GM12878 (cell line): ENCODE data around the gene KRTAP5-8. TPM values are rescaled to one million over a fixed set of nuclear protein-coding genes. Genes with fewer than 3 reads are reported as not detected.

Source experiments
- ATAC-seq: fragments of 200-7000 bp; cut with Tn5 transposase; 3 replicates; pipeline ENCODE4 v1.9.1; 2020; ENCODE audit warnings: mild to moderate bottlenecking, moderate library complexity
- BruUV-seq: library from RNA; stranded (reverse); fragments of 400-500 nt; replicated peaks from 2 replicates; lab custom pipeline; 2021; lab: Mats Ljungman, UMichigan
- CTCF ChIA-PET: fragments of 300-600 bp; sonication (Branson Sonifier 250); formaldehyde crosslinking; extraction: SDS; loops from one replicate; lab custom pipeline; 2021; ENCODE audit warnings: inconsistent platforms; lab: Yijun Ruan, JAX
- POLR2A ChIA-PET: fragments of 350-600 bp; formaldehyde crosslinking; extraction: SDS; loops from one replicate; lab custom pipeline; 2021; ENCODE audit warnings: inconsistent platforms; lab: Charles Lee
- RAD21 ChIA-PET: fragments of 300-600 bp; sonication (Branson Sonifier 250); formaldehyde crosslinking; loops from one replicate; lab custom pipeline; 2023; ENCODE audit warnings: antibody characterized with exemption; ENCODE audit not compliant: unreplicated experiment; lab: Charles Lee
- SMC1A ChIA-PET: fragments of 300-600 bp; sonication (Branson Sonifier 250); formaldehyde crosslinking; loops from one replicate; lab custom pipeline; 2023; ENCODE audit not compliant: unreplicated experiment, uncharacterized antibody; lab: Charles Lee
- DNase-seq: peaks from one replicate; pipeline ENCODE4 v3.0.0-alpha.2; 2011; ENCODE audit warnings: low read depth, low spot score
- FAIRE-seq: peaks from 3 replicates; lab custom pipeline; 2011; peaks lifted over from hg19 to GRCh38; lab: Jason Lieb, UNC
- H2AFZ ChIP-seq: 2 replicates; pipeline ENCODE4 v1.6.0; 2011; ENCODE audit warnings: low read depth, low read length, control low read depth; ENCODE audit not compliant: control insufficient read depth
- H3K27ac ChIP-seq: 2 replicates; pipeline ENCODE4 v1.5.1; 2011; ENCODE audit warnings: control low read depth; ENCODE audit not compliant: control insufficient read depth, insufficient read depth
- H3K27me3 ChIP-seq, 2 experiments: replicated peaks in 1 of 2; 2 replicates each; pipeline versions ENCODE4 v1.6.0 to v1.6.1; 2011; ENCODE audit warnings: low read length in 1 of 2; ENCODE audit not compliant: control insufficient read depth in 2 of 2, insufficient read depth in 2 of 2
- H3K36me3 ChIP-seq, 2 experiments: 2 replicates each; pipeline ENCODE4 v1.5.1; 2011; ENCODE audit warnings: low read length in 1 of 2; ENCODE audit not compliant: control insufficient read depth in 2 of 2, insufficient read depth in 2 of 2
- H3K4me1 ChIP-seq: 2 replicates; pipeline ENCODE4 v1.6.1; 2011; ENCODE audit warnings: mild to moderate bottlenecking, low read length, moderate library complexity, mixed read lengths; ENCODE audit not compliant: control insufficient read depth, insufficient read depth
- H3K4me2 ChIP-seq: 2 replicates; pipeline ENCODE4 v1.6.0; 2011; ENCODE audit warnings: control low read depth; ENCODE audit not compliant: control insufficient read depth, insufficient read depth
- H3K4me3 ChIP-seq: fragments of 200-600 bp; sonication (generic); 2 replicates; pipeline ENCODE4 v1.5.1; 2016
- H3K79me2 ChIP-seq: 2 replicates; pipeline ENCODE4 v1.6.0; 2011; ENCODE audit warnings: low read length; ENCODE audit not compliant: control insufficient read depth, insufficient read depth
- H3K9ac ChIP-seq: 2 replicates; pipeline ENCODE4 v1.8.0; 2011; ENCODE audit warnings: low read length, control low read depth, mixed read lengths; ENCODE audit not compliant: control insufficient read depth, insufficient read depth
- H3K9me3 ChIP-seq: replicated peaks from 3 replicates; pipeline ENCODE4 v1.5.1; 2011; ENCODE audit warnings: mild to moderate bottlenecking, low read length; ENCODE audit not compliant: control insufficient read depth, insufficient read depth
- H4K20me1 ChIP-seq: 2 replicates; pipeline ENCODE4 v1.6.0; 2011; ENCODE audit not compliant: control insufficient read depth, insufficient read depth
- BRCA1 ChIP-seq: IDR thresholded peaks from 2 replicates; pipeline ENCODE4 v1.6.1; 2011; ENCODE audit warnings: low read depth, low read length, improper control_type of control experiment
- ESRRA ChIP-seq: IDR thresholded peaks from 2 replicates; pipeline ENCODE4 v1.6.1; 2012; ENCODE audit warnings: mild to moderate bottlenecking, low read length, improper control_type of control experiment
- FOXK2 ChIP-seq: fragments of 450-650 bp; IDR thresholded peaks from 2 replicates; pipeline ENCODE4 v1.6.1; 2017; ENCODE audit warnings: mild to moderate bottlenecking, moderate library complexity
- FOXM1 ChIP-seq: IDR thresholded peaks from 2 replicates; pipeline ENCODE4 v1.6.1; 2012; ENCODE audit warnings: low read depth, mild to moderate bottlenecking, inconsistent platforms, low read length, moderate library complexity
- GATAD2B ChIP-seq: fragments of 450-650 bp; conservative IDR thresholded peaks from 2 replicates; pipeline ENCODE4 v1.6.1; 2017; ENCODE audit warnings: low read depth, mild to moderate bottlenecking, moderate library complexity
- MEF2B ChIP-seq: fragments of 450-650 bp; IDR thresholded peaks from 2 replicates; pipeline ENCODE4 v1.6.1; 2018; ENCODE audit warnings: mild to moderate bottlenecking, moderate library complexity; ENCODE audit not compliant: partially characterized antibody, poor library complexity, severe bottlenecking
- MXI1 ChIP-seq: fragments of 150-350 bp; IDR thresholded peaks from 2 replicates; pipeline ENCODE4 v1.6.1; 2011; ENCODE audit warnings: low read depth, mild to moderate bottlenecking, inconsistent platforms, low read length, improper control_type of control experiment
- NBN ChIP-seq: fragments of 450-650 bp; IDR thresholded peaks from 2 replicates; pipeline ENCODE4 v1.6.1; 2016
- NFYA ChIP-seq: IDR thresholded peaks from 2 replicates; pipeline ENCODE4 v1.6.1; 2011; ENCODE audit warnings: low read depth, mild to moderate bottlenecking, low read length, improper control_type of control experiment, borderline replicate concordance
- NRF1 ChIP-seq: conservative IDR thresholded peaks from 2 replicates; pipeline ENCODE4 v1.6.1; 2011; ENCODE audit warnings: mild to moderate bottlenecking, low read depth, low read length, improper control_type of control experiment
- RB1 ChIP-seq: fragments of 450-650 bp; formaldehyde crosslinking; IDR thresholded peaks from 2 replicates; pipeline ENCODE4 v1.6.1; 2017; ENCODE audit warnings: mild to moderate bottlenecking, borderline replicate concordance
- RELB ChIP-seq: fragments of 450-650 bp; IDR thresholded peaks from 2 replicates; pipeline ENCODE4 v1.6.1; 2017; ENCODE audit warnings: low read depth, mild to moderate bottlenecking, moderate library complexity
- STAT3 ChIP-seq: IDR thresholded peaks from 2 replicates; pipeline ENCODE4 v1.6.1; 2011; ENCODE audit warnings: low read depth, low read length, improper control_type of control experiment
- USF2 ChIP-seq: IDR thresholded peaks from 2 replicates; pipeline ENCODE4 v1.6.1; 2011; ENCODE audit warnings: low read depth, low read length, improper control_type of control experiment, borderline replicate concordance
- ZSCAN29 ChIP-seq: fragments of 450-650 bp; IDR thresholded peaks from 2 replicates; pipeline ENCODE4 v1.6.1; 2017; ENCODE audit warnings: mild to moderate bottlenecking, moderate library complexity
- WGBS: methylation state at CpG from one replicate; pipeline ENCODE4 v1.1.6; 2016; ENCODE audit warnings: low lambda C conversion rate; ENCODE audit not compliant: insufficient replicate concordance, insufficient coverage; ENCODE audit errors: missing lambda C conversion rate; 5-methylcytosine and 5-hydroxymethylcytosine counted together
- in situ Hi-C: fragments of 300-500 bp; cut with MboI; formaldehyde crosslinking; loops from 9 replicates; pipeline ENCODE4 v1.14.3; 2018; ENCODE audit warnings: mixed read lengths
- intact Hi-C: fragments of 100-400 bp; cut with micrococcal nuclease; formaldehyde crosslinking; loops from one replicate; pipeline ENCODE4 v1.14.2; 2022; ENCODE audit not compliant: unreplicated experiment
- polyA plus RNA-seq, 11 experiments: library from polyadenylated mRNA; depleted of rRNA in 4 of 11; unstranded in 6 of 11; stranded (reverse) in 5 of 11; fragments of >200 nt; fragmentation: Nextera tagmentation in 4 of 11; fragmentation: Illumina TruSeq in 1 of 11; extraction: Ambion mirVana in 4 of 11; extraction: Trizol in 1 of 11; gene quantifications; 1 replicate in 1 of 11; 2 replicates in 10 of 11; pipeline versions ENCODE4 v1.2.1 to v1.2.3, GENCODE V29; 2011 to 2016; ENCODE audit warnings: inconsistent platforms in 2 of 11, missing spikeins in 2 of 11, low read depth in 1 of 11
- total RNA-seq, 4 experiments: library from RNA; depleted of rRNA in 3 of 4; stranded (reverse); fragments of >200 nt in 3 of 4; fragmentation: Illumina TruSeq in 1 of 4; extraction: Trizol in 1 of 4; gene quantifications; 2 replicates each; pipeline versions ENCODE4 v1.2.1 to v1.2.3, GENCODE V29; 2013 to 2021
- TF ChIP-seq, protein P1 (sequence below): fragments of 450-650 bp; IDR thresholded peaks from 2 replicates; pipeline ENCODE4 v1.6.1; 2018; ENCODE audit warnings: mild to moderate bottlenecking, low read depth, moderate library complexity; ENCODE audit not compliant: partially characterized antibody

KRTAP5-8 gene
- total and polyA plus RNA-seq, 10 of the 15 experiments (the other 5 are each of a cell fraction or from before 2014, with no cell fraction given), result 0.07 to 0.36 (median 0.13) TPM; not detected in 6

DNA sequence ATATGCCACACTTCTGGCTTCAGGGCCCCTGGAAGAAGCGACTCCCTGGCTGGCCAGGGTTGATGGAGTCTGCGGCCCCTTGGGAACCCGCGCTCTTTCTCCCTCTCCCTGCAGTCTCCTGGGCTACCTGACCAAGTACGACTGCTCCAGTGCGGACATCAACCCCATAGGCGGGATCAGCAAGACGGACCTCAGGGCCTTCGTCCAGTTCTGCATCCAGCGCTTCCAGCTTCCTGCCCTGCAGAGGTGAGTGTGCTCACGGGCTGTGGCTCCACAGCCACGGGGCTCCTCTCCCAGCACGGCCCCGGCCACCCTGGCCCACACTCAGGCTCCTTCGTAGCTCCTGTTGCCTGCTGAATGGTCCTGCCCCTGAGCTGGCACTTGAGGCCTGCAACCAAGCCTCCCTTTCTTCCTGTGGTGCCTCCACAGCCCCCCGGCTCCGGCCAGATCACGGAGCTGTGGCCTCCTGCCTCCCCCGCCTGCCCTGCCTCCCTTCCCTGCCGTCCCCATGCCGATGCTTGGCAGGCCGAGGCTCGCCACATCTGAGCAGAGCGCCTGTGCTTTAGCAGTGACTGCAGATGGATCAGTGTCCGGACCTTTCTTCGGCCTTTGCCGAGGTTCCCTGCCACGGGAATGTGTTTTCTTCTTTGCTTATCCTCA lies 47.0 kb upstream of the KRTAP5-8 start:
- peaks cover 21 to 22% of the 10 kb centered on the region in 2 experiments for H3K36me3 ChIP-seq
- ChIA-PET SMC1A (no interaction called here), RAD21 (no interaction called here), CTCF (interaction anchor here (0.6 kb wide), 1 partner anchor 717 kb away, joined by 3 read pairs; no protein-coding TSS in a partner anchor), POLR2A (no interaction called here)
- BruUV-seq, result no TSS peak
- no peak overlapping the region for H3K4me3 ChIP-seq
- H3K4me2 ChIP-seq, result no peak overlapping the region
- FAIRE-seq, result no peak
- no peak overlapping the region for H3K9ac ChIP-seq
- H3K27ac ChIP-seq, result no peak overlapping the region
- no peak for DNase-seq
- intact Hi-C loops (no loop called here), in situ Hi-C loops (no loop called here)
- H2AFZ ChIP-seq, result no peak overlapping the region
- ATAC-seq, result no peak
- 98% methylated on average over 28 of the region's 28 CpGs for WGBS
- no peaks in the 10 kb centered on the region for H4K20me1 ChIP-seq
- no peaks in the 10 kb centered on the region; the same call in 2 of the 3 replicates for H3K9me3 ChIP-seq
- no peaks in the 10 kb centered on the region for H3K27me3 ChIP-seq
- H3K79me2 ChIP-seq, result no peaks in the 10 kb centered on the region
- H3K4me1 ChIP-seq, result peaks cover 11% of the 10 kb centered on the region
- TF ChIP-seq GATAD2B, result no peak
- no peak for TF ChIP-seq RB1
- no peak for TF ChIP-seq RELB
- TF ChIP-seq FOXK2, result no peak
- TF ChIP-seq MEF2B, result no peak
- no peak for TF ChIP-seq FOXM1
- TF ChIP-seq ESRRA, result no peak
- TF ChIP-seq, protein P1, sequence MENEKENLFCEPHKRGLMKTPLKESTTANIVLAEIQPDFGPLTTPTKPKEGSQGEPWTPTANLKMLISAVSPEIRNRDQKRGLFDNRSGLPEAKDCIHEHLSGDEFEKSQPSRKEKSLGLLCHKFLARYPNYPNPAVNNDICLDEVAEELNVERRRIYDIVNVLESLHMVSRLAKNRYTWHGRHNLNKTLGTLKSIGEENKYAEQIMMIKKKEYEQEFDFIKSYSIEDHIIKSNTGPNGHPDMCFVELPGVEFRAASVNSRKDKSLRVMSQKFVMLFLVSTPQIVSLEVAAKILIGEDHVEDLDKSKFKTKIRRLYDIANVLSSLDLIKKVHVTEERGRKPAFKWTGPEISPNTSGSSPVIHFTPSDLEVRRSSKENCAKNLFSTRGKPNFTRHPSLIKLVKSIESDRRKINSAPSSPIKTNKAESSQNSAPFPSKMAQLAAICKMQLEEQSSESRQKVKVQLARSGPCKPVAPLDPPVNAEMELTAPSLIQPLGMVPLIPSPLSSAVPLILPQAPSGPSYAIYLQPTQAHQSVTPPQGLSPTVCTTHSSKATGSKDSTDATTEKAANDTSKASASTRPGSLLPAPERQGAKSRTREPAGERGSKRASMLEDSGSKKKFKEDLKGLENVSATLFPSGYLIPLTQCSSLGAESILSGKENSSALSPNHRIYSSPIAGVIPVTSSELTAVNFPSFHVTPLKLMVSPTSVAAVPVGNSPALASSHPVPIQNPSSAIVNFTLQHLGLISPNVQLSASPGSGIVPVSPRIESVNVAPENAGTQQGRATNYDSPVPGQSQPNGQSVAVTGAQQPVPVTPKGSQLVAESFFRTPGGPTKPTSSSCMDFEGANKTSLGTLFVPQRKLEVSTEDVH, result no peak
- TF ChIP-seq USF2, result no peak
- no peak for TF ChIP-seq ZSCAN29
- no peak for TF ChIP-seq STAT3
- no peak for TF ChIP-seq BRCA1
- no peak for TF ChIP-seq MXI1
- TF ChIP-seq NFYA, result no peak
- no peak for TF ChIP-seq NBN
- TF ChIP-seq NRF1, result no peak
